Stomach (tissue), 9 donors: ENCODE results near the gene SHOX. TPM values are rescaled to one million over a fixed set of nuclear protein-coding genes. Genes with fewer than 3 reads are reported as not detected.
"Not testable (repeated sequence)": the region's sequence is repeated elsewhere in the genome, so short reads cannot be mapped to it uniquely, and the experiment has no call there.

Experiments used
- DNase-seq, 2 donors: peaks; one replicate each; pipeline versions ENCODE4 v3.0.0 to v3.0.0-alpha.2; 2013 to 2019
- H3K27ac ChIP-seq, 5 donors: fragments of 200-600 bp in 4 of 5; sonication (generic) in 4 of 5; one replicate each; pipeline ENCODE4 v1.5.1; 2013 to 2019; ENCODE audit warnings: mild to moderate bottlenecking in 1 of 5, moderate library complexity in 1 of 5
- H3K27me3 ChIP-seq, 3 donors: fragments of 200-600 bp; sonication (generic); one replicate each; pipeline ENCODE4 v1.5.1; 2017 to 2019; ENCODE audit warnings: mixed run types in 1 of 3
- H3K36me3 ChIP-seq, 4 donors: fragments of 200-600 bp; sonication (generic); 1 replicate in 3 of 4; 2 replicates in 1 of 4; pipeline ENCODE4 v1.5.1; 2016 to 2019
- H3K4me1 ChIP-seq, 4 donors: fragments of 200-600 bp; sonication (generic); one replicate each; pipeline ENCODE4 v1.5.1; 2016 to 2019
- H3K4me3 ChIP-seq, 4 donors: fragments of 200-600 bp; sonication (generic) in 3 of 4; one replicate each; pipeline ENCODE4 v1.5.1; 2016 to 2019; ENCODE audit warnings: mild to moderate bottlenecking in 1 of 4
- H3K9me3 ChIP-seq, 4 donors: fragments of 200-600 bp; sonication (generic); one replicate each; pipeline ENCODE4 v1.5.1; 2016 to 2019
- EP300 ChIP-seq: sonication (generic); formaldehyde crosslinking; IDR thresholded peaks from one replicate; pipeline ENCODE4 v1.6.1; 2017; ENCODE audit warnings: antibody characterized with exemption
- POLR2A ChIP-seq, 4 donors: fragments of 450-650 bp; IDR thresholded peaks; one replicate each; pipeline ENCODE4 v1.6.1; 2016; ENCODE audit warnings: antibody characterized with exemption in 4 of 4, control low read depth in 2 of 4, mild to moderate bottlenecking in 1 of 4, moderate library complexity in 1 of 4
- POLR2AphosphoS5 ChIP-seq, 3 donors: sonication (generic); formaldehyde crosslinking; IDR thresholded peaks; one replicate each; pipeline ENCODE4 v1.6.1; 2016; ENCODE audit warnings: antibody characterized with exemption in 3 of 3
- WGBS, 5 donors: extraction: QIAGEN DNeasy Blood & Tissue Kit in 3 of 5; methylation state at CpG; one replicate each; pipeline versions ENCODE4 v1.1.5 to v1.1.7; 2013 to 2018; 5-methylcytosine and 5-hydroxymethylcytosine counted together
- intact Hi-C: fragments of 100-400 bp; cut with DNase I; formaldehyde crosslinking; loops from one replicate; pipeline ENCODE4 v1.15.1; 2023; ENCODE audit warnings: low total_unique reads
- polyA plus RNA-seq, 3 donors: library from polyadenylated mRNA; stranded (reverse); fragments of 200-250 nt; gene quantifications; one replicate each; pipeline ENCODE4 v1.2.3, GENCODE V29; 2013
- total RNA-seq, 5 donors: library from RNA; depleted of rRNA; stranded (reverse); fragments of >200 nt; gene quantifications; one replicate each; pipeline versions ENCODE4 v1.1.0 to v1.2.3, GENCODE V29; 2014 to 2016
- TF ChIP-seq, protein P1 (sequence below), 7 experiments: fragments of 450-650 bp in 4 of 7; fragments of 200-600 bp in 3 of 7; sonication (generic) in 3 of 7; IDR thresholded peaks; one replicate each; pipeline ENCODE4 v1.5.1; 2016 to 2019; ENCODE audit warnings: antibody characterized with exemption in 7 of 7, control low read depth in 2 of 7, mild to moderate bottlenecking in 1 of 7
- donor health status: healthy with polysubstance abuse.
- donor health status: Bipolar disorder and iron deficiency.
- donor health status: healthy.

SHOX gene
- total and polyA plus RNA-seq, 8 donors, result 7.5 TPM; not detected in 7

DNA sequence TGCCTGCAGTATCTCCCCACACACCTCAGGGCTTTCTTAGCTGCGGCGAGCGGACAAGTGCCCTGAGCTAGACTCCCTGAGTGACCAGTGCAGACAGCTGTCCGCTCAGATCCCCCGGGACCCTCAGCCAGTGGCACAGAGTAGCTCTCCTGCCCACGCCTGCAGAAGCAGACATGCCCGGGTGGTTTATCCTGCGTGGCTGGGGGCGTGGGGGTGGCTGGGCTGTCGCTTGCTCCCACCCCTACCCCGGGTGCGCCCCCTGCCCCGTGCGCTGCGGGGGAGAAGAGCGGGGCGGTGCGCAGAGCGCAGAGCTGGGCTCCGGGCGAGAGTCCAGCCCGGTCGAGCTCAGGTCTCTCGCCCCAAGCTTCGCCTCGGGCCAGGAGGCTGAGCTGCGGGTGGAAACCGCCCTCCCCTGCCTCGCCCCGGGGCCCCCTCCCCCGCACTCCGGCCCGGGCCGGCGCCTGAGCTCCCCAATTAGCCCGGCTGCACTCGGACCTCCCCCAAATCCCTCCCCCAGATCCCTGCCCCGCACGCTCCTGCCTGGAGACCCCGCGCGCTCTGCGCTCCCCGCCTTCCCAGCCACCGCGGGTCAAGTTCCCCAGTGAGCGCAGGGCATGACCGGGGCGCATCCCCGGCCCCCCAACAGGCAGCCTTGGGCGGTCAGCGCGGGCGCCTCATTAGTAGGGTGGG lies 11.7 kb upstream of the SHOX start:
- no peak overlapping the region for H3K4me3 ChIP-seq
- H3K36me3 ChIP-seq, result no peaks in the 10 kb centered on the region
- TF ChIP-seq EP300, result no peak
- TF ChIP-seq POLR2A (IDR thresholded peaks at IDR 0.05), result no peak
- DNase-seq, result no peak
- no peaks in the 10 kb centered on the region for H3K9me3 ChIP-seq
- H3K27me3 ChIP-seq, result peaks cover 16 to 80% (median 20%) of the 10 kb centered on the region in 3 donors
- peaks cover 0 to 8% (median 3%) of the 10 kb centered on the region in 4 donors for H3K4me1 ChIP-seq
- H3K27ac ChIP-seq, result no peak overlapping the region
- WGBS, 5 donors, result 11 to 15% (median 14%) methylated on average over 17 to 54 of the region's 54 CpGs
- intact Hi-C loops, result no loop called here

DNA sequence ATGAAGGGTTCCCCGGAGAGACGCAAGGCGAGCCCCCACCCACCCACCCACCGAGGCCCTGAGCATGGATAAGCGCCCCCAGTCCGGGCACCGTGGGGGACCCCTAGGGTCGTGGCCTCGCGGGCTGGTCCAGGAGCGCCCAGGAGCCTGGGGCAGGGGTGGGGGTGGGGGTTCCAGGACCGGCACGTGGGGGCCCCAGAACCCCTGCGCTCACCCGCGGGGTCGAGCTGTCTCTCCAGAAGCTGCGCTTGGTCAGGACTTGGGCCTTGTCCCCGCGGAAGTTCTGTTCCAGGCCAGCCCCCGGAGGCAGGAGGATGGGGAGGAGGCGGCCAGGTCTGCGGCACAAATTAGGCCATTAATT lies 11.2 kb upstream of the SHOX start:
- no peak for TF ChIP-seq POLR2A (IDR thresholded peaks at IDR 0.05)
- no peak for TF ChIP-seq POLR2AphosphoS5 (IDR thresholded peaks at IDR 0.05)
- TF ChIP-seq, protein P1, sequence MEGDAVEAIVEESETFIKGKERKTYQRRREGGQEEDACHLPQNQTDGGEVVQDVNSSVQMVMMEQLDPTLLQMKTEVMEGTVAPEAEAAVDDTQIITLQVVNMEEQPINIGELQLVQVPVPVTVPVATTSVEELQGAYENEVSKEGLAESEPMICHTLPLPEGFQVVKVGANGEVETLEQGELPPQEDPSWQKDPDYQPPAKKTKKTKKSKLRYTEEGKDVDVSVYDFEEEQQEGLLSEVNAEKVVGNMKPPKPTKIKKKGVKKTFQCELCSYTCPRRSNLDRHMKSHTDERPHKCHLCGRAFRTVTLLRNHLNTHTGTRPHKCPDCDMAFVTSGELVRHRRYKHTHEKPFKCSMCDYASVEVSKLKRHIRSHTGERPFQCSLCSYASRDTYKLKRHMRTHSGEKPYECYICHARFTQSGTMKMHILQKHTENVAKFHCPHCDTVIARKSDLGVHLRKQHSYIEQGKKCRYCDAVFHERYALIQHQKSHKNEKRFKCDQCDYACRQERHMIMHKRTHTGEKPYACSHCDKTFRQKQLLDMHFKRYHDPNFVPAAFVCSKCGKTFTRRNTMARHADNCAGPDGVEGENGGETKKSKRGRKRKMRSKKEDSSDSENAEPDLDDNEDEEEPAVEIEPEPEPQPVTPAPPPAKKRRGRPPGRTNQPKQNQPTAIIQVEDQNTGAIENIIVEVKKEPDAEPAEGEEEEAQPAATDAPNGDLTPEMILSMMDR (IDR thresholded peaks at IDR 0.05), result no peak
- no peak for TF ChIP-seq EP300
- Histone ChIP-seq H3K36me3 (no peaks in the 10 kb centered on the region), H3K27me3 (peaks cover 17 to 80% (median 25%) of the 10 kb centered on the region in 3 donors), H3K4me1 (peaks cover 0 to 14% (median 6%) of the 10 kb centered on the region in 4 donors), H3K4me3 (no peak overlapping the region), H3K9me3 (no peaks in the 10 kb centered on the region), H3K27ac (no peak overlapping the region)
- no peak for DNase-seq
- intact Hi-C loops, result no loop called here
- WGBS, 5 donors, result 5 to 10% (median 8%) methylated on average over 2 to 23 of the region's 23 CpGs

DNA sequence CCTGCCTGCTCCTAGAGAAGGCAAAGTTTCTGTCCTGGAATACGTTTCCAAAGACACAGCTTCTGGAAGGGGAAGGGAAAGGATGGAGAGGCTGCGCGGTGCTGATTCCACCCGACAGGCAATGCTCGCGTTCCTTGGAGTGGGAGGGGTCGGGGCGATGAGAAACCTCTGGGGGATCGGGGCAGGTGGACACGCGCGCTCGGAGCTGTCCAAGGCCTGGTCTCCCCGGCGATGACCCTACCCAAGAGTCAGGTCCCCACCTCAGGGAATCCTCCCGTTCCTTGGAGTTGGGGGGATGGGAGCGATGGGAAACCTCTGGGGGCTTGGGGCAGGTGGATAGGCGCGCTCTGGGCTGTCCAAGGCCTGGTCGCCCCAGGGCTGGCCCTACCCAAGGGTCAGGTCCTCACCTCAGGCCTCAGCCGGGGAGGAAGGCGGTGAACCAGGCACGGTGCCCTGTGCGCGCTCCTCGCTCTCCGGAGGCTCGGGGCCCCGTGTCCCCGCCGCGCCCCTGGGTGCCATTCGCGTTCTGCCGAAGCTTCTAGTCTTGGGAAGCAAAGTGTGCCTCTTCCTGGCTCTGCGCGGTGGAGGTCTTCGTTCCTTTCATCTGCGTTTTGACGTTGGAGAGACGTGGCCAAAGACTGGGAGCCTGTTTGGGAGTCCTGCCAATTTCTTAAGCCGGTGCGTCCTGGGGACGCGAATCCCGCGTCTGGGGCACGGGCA lies 10.6 kb upstream of the SHOX start:
- no peak overlapping the region for H3K4me3 ChIP-seq
- H3K36me3 ChIP-seq, result no peaks in the 10 kb centered on the region
- 4 to 7% (median 6%) methylated on average over 20 to 48 of the region's 48 CpGs for whole genome bisulfite sequencing, 5 donors
- peaks cover 17 to 80% (median 25%) of the 10 kb centered on the region in 3 donors for H3K27me3 ChIP-seq
- H3K9me3 ChIP-seq, result no peaks in the 10 kb centered on the region
- H3K4me1 ChIP-seq, result peaks cover 0 to 14% (median 6%) of the 10 kb centered on the region in 4 donors
- DNase-seq, result no peak
- TF ChIP-seq POLR2A (IDR thresholded peaks at IDR 0.05) (no peak), POLR2AphosphoS5 (IDR thresholded peaks at IDR 0.05) (no peak), EP300 (no peak)
- TF ChIP-seq, protein P1 (IDR thresholded peaks at IDR 0.05), result no peak
- no peak overlapping the region for H3K27ac ChIP-seq
- intact Hi-C loops, result no loop called here

DNA sequence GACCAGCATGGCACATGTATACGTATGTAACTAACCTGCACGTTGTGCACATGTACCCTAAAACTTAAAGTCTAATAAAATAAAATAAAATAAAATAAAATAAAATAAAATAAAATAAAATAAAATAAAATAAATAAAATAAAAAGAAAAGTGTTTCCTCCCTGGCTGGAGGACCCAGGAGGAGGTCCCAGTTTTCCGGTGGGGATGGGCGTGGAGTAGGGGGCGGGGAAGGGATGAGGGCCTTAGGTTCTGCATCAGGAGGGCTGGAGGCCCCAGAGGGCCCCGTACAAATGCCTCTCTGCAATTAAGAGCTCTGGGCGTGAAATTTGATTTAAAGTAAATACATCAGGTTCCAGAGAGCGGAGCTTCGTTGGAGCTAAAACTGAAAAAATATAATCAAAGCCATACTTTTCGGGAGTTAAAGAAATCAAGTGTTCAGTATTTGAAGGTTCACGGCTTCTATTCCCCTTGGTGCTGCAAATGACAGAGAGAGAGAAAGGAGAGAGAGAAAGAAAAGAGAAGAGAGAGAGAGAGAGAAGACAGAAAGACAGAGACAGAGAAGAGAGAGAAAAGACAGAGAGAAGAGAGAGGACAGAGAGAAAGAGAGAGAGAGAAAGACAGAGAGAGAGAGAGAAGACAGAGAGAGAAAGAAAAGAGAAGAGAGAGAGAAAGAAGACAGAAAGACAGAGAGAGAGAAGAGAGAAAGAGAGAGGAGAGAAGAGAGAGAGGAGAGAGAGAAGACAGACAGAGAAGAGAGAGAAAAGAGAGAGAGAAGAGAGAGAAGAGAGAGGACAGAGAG lies 8.7 kb upstream of the SHOX start:
- Histone ChIP-seq H3K36me3 (no peaks in the 10 kb centered on the region), H3K9me3 (no peaks in the 10 kb centered on the region), H3K4me1 (peaks cover 0 to 14% (median 6%) of the 10 kb centered on the region in 4 donors), H3K27ac (no peak overlapping the region), H3K4me3 (no peak overlapping the region), H3K27me3 (peaks cover 17 to 83% (median 25%) of the 10 kb centered on the region in 3 donors)
- TF ChIP-seq, protein P1 (IDR thresholded peaks at IDR 0.05), result no peak
- TF ChIP-seq POLR2AphosphoS5 (IDR thresholded peaks at IDR 0.05), result no peak
- TF ChIP-seq POLR2A (IDR thresholded peaks at IDR 0.05), result no peak
- TF ChIP-seq EP300, result no peak
- WGBS, 5 donors, result 18 to 24% (median 23%) methylated on average over 11 of the region's 11 CpGs
- DNase-seq, result no peak
- intact Hi-C loops, result no loop called here

DNA sequence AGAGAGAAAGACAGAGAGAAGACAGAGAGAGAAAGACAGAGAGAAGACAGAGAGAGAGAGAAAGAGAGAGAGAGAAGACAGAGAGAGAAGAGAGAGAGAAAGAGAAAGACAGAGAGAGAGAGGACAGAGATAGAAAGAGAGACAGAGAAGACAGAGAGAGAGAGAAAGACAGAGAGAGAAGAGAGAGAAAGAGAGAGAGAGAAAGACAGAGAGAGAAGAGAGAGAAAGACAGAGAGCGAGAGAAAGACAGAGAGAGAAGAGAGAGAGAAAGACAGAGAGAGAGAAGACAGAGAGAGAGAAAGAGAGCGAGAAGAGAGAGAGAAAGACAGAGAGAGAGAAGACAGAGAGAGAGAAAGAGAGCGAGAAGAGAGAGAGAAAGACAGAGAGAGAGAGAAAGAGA lies 7.8 kb upstream of the SHOX start:
- 30 to 47% (median 43%) methylated on average over 3 of the region's 3 CpGs for WGBS, 5 donors
- peaks cover 17 to 83% (median 25%) of the 10 kb centered on the region in 3 donors for H3K27me3 ChIP-seq
- H3K4me3 ChIP-seq, H3K9me3 ChIP-seq, DNase-seq, H3K36me3 ChIP-seq, intact Hi-C loops, H3K27ac ChIP-seq: not testable (repeated sequence)
- H3K4me1 ChIP-seq, result peaks cover 0 to 14% (median 6%) of the 10 kb centered on the region in 4 donors
